Heart left ventricle (tissue), 13 donors: ENCODE results near the gene CCR6.

ENCODE experiments used
- CTCF ChIP-seq, 12 donors: fragments of 200-600 bp; sonication (generic) in 4 of 12; IDR thresholded peaks; one replicate each; pipeline versions ENCODE4 v1.5.0 to v1.8.0; 2018 to 2022; ENCODE audit warnings: antibody characterized with exemption in 12 of 12, mild to moderate bottlenecking in 5 of 12
- POLR2A ChIP-seq, 2 donors: fragments of 450-650 bp; IDR thresholded peaks; one replicate each; pipeline ENCODE4 v1.6.1; 2017; ENCODE audit warnings: antibody characterized with exemption in 2 of 2, mild to moderate bottlenecking in 2 of 2, moderate library complexity in 2 of 2
- donor health status: ischemic (EF 13 %, LVEDD 7.1; RV severe dilation, severe dysfunction).
- donor health status: DM: no; HTN: yes; CAD: no.
- donor health status: DM: no; HTN: no; CAD: no.
- donor health status: ischemic (EF 25% LVEDD 6.9; RV normal size, moderate dysfunction).
- donor health status: ischemic (EF 25% LVEDD 5.7; RV mildly dilated, moderate dysfunction).
- donor health status: ischemic (EF 35%, LVEDD 5.7; RV mildly dilated, moderate dysfunction).
- donor health status: nonischemic (EF 11% LVEDD 7.7; RV severe dilation, severe dysfunction).
- donor health status: DM: yes; HTN: yes; CAD: no.
- donor health status: PGD.
- donor health status: ischemic (EF 29% LVEDD 5.4; RV normal size, mild dysfunction).
- donor health status: nonischemic (EF 23%, LVEDD 6.1; RV moderate dilation, normal function).

- TF ChIP-seq POLR2A (IDR thresholded peaks at IDR 0.05) (no peak), CTCF (IDR thresholded peaks at IDR 0.05) (no peak)
Observed at GRCh38 chr6:167093922-167094432, 28.9 kb upstream of the CCR6 start.
